HepG2 (cell line): ENCODE results near the gene PSMA7. TPM values are rescaled to one million over a fixed set of nuclear protein-coding genes. Genes with fewer than 3 reads are reported as not detected.

ENCODE experiments used
- AKAP8 ChIP-seq: sonication (generic); formaldehyde crosslinking; IDR thresholded peaks from 2 replicates; pipeline ENCODE4 v1.5.1; 2020; ENCODE audit warnings: mild to moderate bottlenecking, missing genetic modification reagents
- CBX5 ChIP-seq: sonication (generic); formaldehyde crosslinking; IDR thresholded peaks from 2 replicates; pipeline ENCODE4 v1.4.0; 2020; ENCODE audit warnings: missing genetic modification reagents, borderline replicate concordance
- FOXO1 ChIP-seq: sonication (generic); formaldehyde crosslinking; IDR thresholded peaks from 2 replicates; pipeline ENCODE4 v1.4.0; 2020; ENCODE audit warnings: missing genetic modification reagents
- POGZ ChIP-seq: sonication (generic); formaldehyde crosslinking; IDR thresholded peaks from 2 replicates; pipeline ENCODE4 v1.4.0; 2020; ENCODE audit warnings: mild to moderate bottlenecking, missing genetic modification reagents
- RARA ChIP-seq: IDR thresholded peaks from 2 replicates; pipeline ENCODE4 v1.6.1; 2016; ENCODE audit warnings: missing genetic modification reagents, missing compliant biosample characterization
- ZKSCAN5 ChIP-seq: sonication (generic); formaldehyde crosslinking; IDR thresholded peaks from 2 replicates; pipeline ENCODE4 v1.5.1; 2020; ENCODE audit warnings: mild to moderate bottlenecking, missing genetic modification reagents
- ZNF138 ChIP-seq: sonication (generic); formaldehyde crosslinking; IDR thresholded peaks from 2 replicates; pipeline ENCODE4 v1.5.0; 2020; ENCODE audit warnings: mild to moderate bottlenecking, low read depth, missing genetic modification reagents
- ZNF230 ChIP-seq: sonication (generic); formaldehyde crosslinking; IDR thresholded peaks from 2 replicates; pipeline ENCODE4 v1.4.0; 2020; ENCODE audit warnings: mild to moderate bottlenecking, missing genetic modification reagents
- ZNF256 ChIP-seq: sonication (generic); formaldehyde crosslinking; conservative IDR thresholded peaks from 2 replicates; pipeline ENCODE4 v1.4.0; 2020; ENCODE audit warnings: missing genetic modification reagents
- ZNF30 ChIP-seq: sonication (generic); formaldehyde crosslinking; IDR thresholded peaks from 2 replicates; pipeline ENCODE4 v1.5.0; 2020; ENCODE audit warnings: mild to moderate bottlenecking, missing genetic modification reagents
- ZNF577 ChIP-seq: sonication (generic); formaldehyde crosslinking; IDR thresholded peaks from 2 replicates; pipeline ENCODE4 v1.4.0; 2020; ENCODE audit warnings: mild to moderate bottlenecking, low read depth, missing genetic modification reagents, borderline replicate concordance
- polyA plus RNA-seq, 8 experiments: library from polyadenylated mRNA; depleted of rRNA in 3 of 8; stranded (reverse) in 7 of 8; unstranded in 1 of 8; fragments of >200 nt; fragmentation: Illumina TruSeq in 4 of 8; extraction: Trizol in 4 of 8; gene quantifications; 2 replicates each; pipeline versions ENCODE4 v1.2.1 to v1.2.3, GENCODE V29; 2011 to 2016; ENCODE audit warnings: low read depth in 4 of 8, missing spikeins in 1 of 8, mixed read lengths in 1 of 8; ENCODE audit not compliant: insufficient read depth in 1 of 8
- total RNA-seq, 5 experiments: library from RNA; depleted of rRNA; stranded (reverse); fragments of >200 nt; fragmentation: Illumina TruSeq; extraction: Trizol; gene quantifications; 2 replicates each; pipeline ENCODE4 v1.2.3, GENCODE V29; 2016; ENCODE audit warnings: low read depth in 1 of 5
- TF ChIP-seq, protein P1 (sequence below): sonication (generic); formaldehyde crosslinking; IDR thresholded peaks from 2 replicates; pipeline ENCODE4 v1.4.0; 2020; ENCODE audit warnings: mild to moderate bottlenecking, missing genetic modification reagents
- TF ChIP-seq, protein P2 (sequence below): sonication (generic); formaldehyde crosslinking; IDR thresholded peaks from 2 replicates; pipeline ENCODE4 v1.5.1; 2020; ENCODE audit warnings: mild to moderate bottlenecking, missing genetic modification reagents, borderline replicate concordance
- TF ChIP-seq, protein P3 (sequence below): sonication (generic); formaldehyde crosslinking; IDR thresholded peaks from 2 replicates; pipeline ENCODE4 v1.4.0; 2020; ENCODE audit warnings: missing genetic modification reagents

The PSMA7 gene
- total and polyA plus RNA-seq, 2 of the 13 experiments (the other 11 are each of a cell fraction or from before 2014, with no cell fraction given): 531 to 631 TPM

DNA sequence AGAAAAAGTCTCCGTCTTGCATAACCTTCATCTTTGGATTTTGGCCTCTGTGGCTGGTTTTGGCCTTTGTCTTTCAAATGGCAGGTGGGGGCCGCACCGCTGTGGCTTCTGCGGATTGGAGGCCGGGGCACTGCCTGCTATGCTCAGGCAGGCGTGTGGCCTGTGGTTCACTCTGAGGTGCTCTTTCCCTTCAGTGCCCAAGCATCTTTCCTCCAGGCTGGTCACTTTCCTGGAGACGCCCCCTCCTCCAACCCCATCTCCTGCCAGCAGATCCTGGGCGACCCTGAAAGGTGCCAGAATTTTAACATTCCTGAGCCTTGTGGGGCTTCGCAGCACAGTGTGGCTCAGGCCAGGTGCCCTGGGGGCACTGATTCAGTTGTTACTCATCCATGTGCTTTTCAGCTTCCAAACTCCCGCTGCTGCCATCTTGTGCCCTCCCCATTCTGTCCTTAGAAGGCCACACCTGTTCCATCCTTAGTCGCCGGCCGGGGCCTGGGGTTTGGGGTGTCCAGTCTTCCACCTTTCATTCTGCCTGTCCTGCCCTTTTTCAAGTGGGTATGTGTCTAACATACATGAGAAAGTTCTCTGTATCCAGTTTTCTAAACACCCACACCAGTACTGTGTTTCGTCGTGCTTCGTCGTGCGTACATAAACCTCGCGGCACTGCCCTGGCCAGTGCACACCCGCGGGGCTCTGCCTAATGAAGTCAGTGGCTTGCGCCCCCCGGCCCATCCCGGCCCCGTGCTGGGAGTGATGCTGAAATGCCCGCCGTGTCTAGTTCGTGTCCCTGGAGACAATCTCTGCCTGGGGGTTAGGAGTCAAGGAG lies 12.4 kb upstream of the PSMA7 start (continued):
- TF ChIP-seq, protein P1, sequence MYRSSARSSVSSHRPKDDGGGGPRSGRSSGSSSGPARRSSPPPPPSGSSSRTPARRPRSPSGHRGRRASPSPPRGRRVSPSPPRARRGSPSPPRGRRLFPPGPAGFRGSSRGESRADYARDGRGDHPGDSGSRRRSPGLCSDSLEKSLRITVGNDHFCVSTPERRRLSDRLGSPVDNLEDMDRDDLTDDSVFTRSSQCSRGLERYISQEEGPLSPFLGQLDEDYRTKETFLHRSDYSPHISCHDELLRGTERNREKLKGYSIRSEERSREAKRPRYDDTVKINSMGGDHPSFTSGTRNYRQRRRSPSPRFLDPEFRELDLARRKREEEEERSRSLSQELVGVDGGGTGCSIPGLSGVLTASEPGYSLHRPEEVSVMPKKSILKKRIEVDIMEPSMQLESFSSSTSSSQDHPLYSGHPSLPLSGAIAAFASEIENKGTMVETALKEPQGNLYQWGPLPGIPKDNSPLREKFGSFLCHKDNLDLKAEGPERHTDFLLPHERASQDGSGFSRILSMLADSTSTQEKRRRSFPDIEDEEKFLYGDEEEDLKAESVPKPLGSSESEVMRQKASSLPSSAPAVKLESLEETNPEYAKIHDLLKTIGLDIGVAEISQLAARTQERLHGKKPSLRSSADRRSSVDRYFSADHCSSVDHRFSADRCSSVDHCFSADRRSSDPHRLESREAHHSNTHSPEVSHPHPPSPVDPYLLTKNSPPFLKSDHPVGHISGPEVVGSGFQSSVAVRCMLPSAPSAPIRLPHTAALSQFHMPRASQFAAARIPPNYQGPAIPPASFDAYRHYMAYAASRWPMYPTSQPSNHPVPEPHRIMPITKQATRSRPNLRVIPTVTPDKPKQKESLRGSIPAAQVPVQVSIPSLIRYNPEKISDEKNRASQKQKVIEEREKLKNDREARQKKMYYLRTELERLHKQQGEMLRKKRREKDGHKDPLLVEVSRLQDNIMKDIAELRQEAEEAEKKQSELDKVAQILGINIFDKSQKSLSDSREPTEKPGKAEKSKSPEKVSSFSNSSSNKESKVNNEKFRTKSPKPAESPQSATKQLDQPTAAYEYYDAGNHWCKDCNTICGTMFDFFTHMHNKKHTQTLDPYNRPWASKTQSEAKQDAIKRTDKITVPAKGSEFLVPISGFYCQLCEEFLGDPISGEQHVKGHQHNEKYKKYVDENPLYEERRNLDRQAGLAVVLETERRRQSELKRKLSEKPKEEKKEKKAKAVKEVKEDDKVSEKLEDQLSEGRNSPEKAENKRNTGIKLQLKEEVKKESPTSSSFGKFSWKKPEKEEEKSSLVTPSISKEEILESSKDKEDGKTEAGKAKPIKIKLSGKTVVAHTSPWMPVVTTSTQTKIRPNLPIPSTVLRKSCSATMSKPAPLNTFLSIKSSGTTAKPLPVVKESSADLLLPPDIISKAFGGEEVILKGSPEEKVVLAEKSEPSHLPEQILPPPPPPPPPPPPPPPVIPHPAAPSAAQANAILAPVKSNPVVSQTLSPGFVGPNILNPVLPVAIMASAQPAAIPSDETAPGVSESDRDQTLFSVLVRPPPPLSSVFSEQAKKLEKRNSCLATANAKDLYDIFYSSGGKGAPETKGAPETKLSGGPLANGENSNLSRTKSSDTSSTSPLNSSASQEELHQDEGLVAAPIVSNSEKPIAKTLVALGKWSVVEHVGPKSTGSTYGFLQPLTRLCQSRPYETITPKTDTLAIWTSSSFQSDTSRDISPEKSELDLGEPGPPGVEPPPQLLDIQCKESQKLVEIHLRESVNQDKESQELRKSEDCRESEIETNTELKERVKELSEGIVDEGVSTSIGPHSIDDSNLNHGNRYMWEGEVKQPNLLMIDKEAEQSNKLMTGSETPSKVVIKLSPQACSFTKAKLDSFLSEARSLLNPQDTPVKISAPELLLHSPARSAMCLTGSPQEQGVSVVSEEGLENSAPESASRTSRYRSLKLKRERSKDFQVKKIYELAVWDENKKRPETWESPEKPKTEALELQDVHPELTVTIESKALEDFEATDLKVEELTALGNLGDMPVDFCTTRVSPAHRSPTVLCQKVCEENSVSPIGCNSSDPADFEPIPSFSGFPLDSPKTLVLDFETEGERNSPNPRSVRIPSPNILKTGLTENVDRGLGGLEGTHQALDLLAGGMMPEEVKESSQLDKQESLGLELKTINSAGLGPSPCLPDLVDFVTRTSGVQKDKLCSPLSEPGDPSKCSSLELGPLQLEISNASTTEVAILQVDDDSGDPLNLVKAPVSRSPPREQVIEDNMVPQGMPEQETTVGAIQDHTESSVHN (CRISPR knock-in tag): no peak
- TF ChIP-seq ZKSCAN5 (CRISPR knock-in tag) (no peak), ZNF256 (CRISPR knock-in tag) (no peak), ZNF230 (CRISPR knock-in tag) (no peak), ZNF138 (CRISPR knock-in tag) (no peak), ZNF30 (no peak), ZNF577 (no peak), AKAP8 (CRISPR knock-in tag) (no peak), CBX5 (CRISPR knock-in tag) (no peak), RARA (CRISPR knock-in tag) (peak; percentile 65), FOXO1 (CRISPR knock-in tag) (peak; percentile 39; the same call in 1 of the 2 replicates), POGZ (CRISPR knock-in tag) (no peak)
- TF ChIP-seq, protein P2, sequence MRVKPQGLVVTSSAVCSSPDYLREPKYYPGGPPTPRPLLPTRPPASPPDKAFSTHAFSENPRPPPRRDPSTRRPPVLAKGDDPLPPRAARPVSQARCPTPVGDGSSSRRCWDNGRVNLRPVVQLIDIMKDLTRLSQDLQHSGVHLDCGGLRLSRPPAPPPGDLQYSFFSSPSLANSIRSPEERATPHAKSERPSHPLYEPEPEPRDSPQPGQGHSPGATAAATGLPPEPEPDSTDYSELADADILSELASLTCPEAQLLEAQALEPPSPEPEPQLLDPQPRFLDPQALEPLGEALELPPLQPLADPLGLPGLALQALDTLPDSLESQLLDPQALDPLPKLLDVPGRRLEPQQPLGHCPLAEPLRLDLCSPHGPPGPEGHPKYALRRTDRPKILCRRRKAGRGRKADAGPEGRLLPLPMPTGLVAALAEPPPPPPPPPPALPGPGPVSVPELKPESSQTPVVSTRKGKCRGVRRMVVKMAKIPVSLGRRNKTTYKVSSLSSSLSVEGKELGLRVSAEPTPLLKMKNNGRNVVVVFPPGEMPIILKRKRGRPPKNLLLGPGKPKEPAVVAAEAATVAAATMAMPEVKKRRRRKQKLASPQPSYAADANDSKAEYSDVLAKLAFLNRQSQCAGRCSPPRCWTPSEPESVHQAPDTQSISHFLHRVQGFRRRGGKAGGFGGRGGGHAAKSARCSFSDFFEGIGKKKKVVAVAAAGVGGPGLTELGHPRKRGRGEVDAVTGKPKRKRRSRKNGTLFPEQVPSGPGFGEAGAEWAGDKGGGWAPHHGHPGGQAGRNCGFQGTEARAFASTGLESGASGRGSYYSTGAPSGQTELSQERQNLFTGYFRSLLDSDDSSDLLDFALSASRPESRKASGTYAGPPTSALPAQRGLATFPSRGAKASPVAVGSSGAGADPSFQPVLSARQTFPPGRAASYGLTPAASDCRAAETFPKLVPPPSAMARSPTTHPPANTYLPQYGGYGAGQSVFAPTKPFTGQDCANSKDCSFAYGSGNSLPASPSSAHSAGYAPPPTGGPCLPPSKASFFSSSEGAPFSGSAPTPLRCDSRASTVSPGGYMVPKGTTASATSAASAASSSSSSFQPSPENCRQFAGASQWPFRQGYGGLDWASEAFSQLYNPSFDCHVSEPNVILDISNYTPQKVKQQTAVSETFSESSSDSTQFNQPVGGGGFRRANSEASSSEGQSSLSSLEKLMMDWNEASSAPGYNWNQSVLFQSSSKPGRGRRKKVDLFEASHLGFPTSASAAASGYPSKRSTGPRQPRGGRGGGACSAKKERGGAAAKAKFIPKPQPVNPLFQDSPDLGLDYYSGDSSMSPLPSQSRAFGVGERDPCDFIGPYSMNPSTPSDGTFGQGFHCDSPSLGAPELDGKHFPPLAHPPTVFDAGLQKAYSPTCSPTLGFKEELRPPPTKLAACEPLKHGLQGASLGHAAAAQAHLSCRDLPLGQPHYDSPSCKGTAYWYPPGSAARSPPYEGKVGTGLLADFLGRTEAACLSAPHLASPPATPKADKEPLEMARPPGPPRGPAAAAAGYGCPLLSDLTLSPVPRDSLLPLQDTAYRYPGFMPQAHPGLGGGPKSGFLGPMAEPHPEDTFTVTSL (CRISPR knock-in tag): 0 out of 2 replicates have a peak, but pooled peaks have one; percentile 47
- TF ChIP-seq, protein P3, sequence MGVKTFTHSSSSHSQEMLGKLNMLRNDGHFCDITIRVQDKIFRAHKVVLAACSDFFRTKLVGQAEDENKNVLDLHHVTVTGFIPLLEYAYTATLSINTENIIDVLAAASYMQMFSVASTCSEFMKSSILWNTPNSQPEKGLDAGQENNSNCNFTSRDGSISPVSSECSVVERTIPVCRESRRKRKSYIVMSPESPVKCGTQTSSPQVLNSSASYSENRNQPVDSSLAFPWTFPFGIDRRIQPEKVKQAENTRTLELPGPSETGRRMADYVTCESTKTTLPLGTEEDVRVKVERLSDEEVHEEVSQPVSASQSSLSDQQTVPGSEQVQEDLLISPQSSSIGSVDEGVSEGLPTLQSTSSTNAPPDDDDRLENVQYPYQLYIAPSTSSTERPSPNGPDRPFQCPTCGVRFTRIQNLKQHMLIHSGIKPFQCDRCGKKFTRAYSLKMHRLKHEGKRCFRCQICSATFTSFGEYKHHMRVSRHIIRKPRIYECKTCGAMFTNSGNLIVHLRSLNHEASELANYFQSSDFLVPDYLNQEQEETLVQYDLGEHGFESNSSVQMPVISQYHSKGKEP (CRISPR knock-in tag): no peak
